Suprapubic skin (tissue), 4 donors: ENCODE data around the gene TMC2.

ENCODE experiments used
- POLR2A ChIP-seq, 2 donors: fragments of 450-650 bp; IDR thresholded peaks; one replicate each; pipeline ENCODE4 v1.6.1; 2017; ENCODE audit warnings: antibody characterized with exemption in 2 of 2, mild to moderate bottlenecking in 2 of 2, moderate library complexity in 2 of 2
- POLR2AphosphoS5 ChIP-seq, 3 donors: sonication (generic); formaldehyde crosslinking; IDR thresholded peaks; one replicate each; pipeline ENCODE4 v1.6.1; 2017; ENCODE audit warnings: antibody characterized with exemption in 3 of 3
- TF ChIP-seq, protein P1 (sequence below), 2 donors: fragments of 200-600 bp in 1 of 2; fragments of 450-650 bp in 1 of 2; sonication (generic) in 1 of 2; IDR thresholded peaks; one replicate each; pipeline ENCODE4 v1.5.1; 2016 to 2019; ENCODE audit warnings: antibody characterized with exemption in 2 of 2, mild to moderate bottlenecking in 1 of 2, moderate library complexity in 1 of 2

DNA sequence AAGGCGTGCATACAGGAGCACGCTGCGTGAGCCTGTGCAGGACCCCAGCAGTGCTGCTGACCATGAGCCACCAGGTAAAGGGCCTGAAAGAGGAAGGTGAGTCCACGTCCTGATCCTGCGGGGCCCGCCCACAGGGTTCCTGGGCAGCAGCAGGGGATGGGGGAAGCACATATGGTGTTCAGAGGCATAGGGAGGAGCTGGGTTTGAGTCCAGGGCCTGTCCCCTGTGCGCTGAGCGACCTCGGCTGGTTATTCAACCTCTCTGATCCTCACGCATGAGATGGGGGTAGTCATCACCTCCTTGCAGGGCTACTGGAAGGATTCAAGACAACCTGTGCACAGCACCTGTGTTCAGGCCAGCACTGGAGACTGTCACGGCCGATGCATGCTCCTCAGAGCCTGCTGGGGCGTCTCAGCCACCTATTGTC, at the start of gene TMC2:
- TF ChIP-seq, protein P1, sequence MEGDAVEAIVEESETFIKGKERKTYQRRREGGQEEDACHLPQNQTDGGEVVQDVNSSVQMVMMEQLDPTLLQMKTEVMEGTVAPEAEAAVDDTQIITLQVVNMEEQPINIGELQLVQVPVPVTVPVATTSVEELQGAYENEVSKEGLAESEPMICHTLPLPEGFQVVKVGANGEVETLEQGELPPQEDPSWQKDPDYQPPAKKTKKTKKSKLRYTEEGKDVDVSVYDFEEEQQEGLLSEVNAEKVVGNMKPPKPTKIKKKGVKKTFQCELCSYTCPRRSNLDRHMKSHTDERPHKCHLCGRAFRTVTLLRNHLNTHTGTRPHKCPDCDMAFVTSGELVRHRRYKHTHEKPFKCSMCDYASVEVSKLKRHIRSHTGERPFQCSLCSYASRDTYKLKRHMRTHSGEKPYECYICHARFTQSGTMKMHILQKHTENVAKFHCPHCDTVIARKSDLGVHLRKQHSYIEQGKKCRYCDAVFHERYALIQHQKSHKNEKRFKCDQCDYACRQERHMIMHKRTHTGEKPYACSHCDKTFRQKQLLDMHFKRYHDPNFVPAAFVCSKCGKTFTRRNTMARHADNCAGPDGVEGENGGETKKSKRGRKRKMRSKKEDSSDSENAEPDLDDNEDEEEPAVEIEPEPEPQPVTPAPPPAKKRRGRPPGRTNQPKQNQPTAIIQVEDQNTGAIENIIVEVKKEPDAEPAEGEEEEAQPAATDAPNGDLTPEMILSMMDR (IDR thresholded peaks at IDR 0.05) = no peak
- no peak for TF ChIP-seq POLR2A (IDR thresholded peaks at IDR 0.05)
- TF ChIP-seq POLR2AphosphoS5 (IDR thresholded peaks at IDR 0.05) = no peak
